ENCODE results near the gene BOK. TPM values are rescaled to one million over a fixed set of nuclear protein-coding genes. Genes with fewer than 3 reads are reported as not detected.
"Not testable (repeated sequence)": the region's sequence is repeated elsewhere in the genome, so short reads cannot be mapped to it uniquely, and the experiment has no call there.

The BOK gene
- total RNA-seq, 6 donors from 2014 or later = 42.9 to 143 (median 61.3) TPM

GRCh38 chr2:241522477-241522876, 36.1 kb upstream of the BOK start:
- 77 to 90% methylated on average over 5 of the region's 5 CpGs for WGBS, 2 donors
- no peaks in the 10 kb centered on the region for H3K4me1 ChIP-seq

GRCh38 chr2:241525818-241526780, 32.4 kb upstream of the BOK start:
- WGBS, 2 donors = 89 to 95% methylated on average over 31 of the region's 31 CpGs
- H3K27ac ChIP-seq; H3K36me3 ChIP-seq; ATAC-seq (ENCODE audit: low FRiP score in 2 of 2); H3K4me3 ChIP-seq; H3K4me1 ChIP-seq; DNase-seq; H3K9me3 ChIP-seq; H3K27me3 ChIP-seq: not testable (repeated sequence)

More at GRCh38 chr2:241522477-241522876, 36.1 kb upstream of the BOK start:
- Histone ChIP-seq H3K27ac (no peak overlapping the region), H3K4me3 (no peak overlapping the region), H3K36me3 (no peaks in the 10 kb centered on the region), H3K27me3 (no peaks in the 10 kb centered on the region), H3K9me3 (no peaks in the 10 kb centered on the region)
- DNase-seq (no peak), ATAC-seq (ENCODE audit: low FRiP score in 2 of 2) (no peak)
- TF ChIP-seq POLR2A (IDR thresholded peaks at IDR 0.05) = no peak
- TF ChIP-seq POLR2AphosphoS5 (IDR thresholded peaks at IDR 0.05) = no peak
- TF ChIP-seq EP300 (IDR thresholded peaks at IDR 0.05) = no peak
- no peak for TF ChIP-seq CTCF (IDR thresholded peaks at IDR 0.05)

GRCh38 chr2:241530571-241530970, 28.0 kb upstream of the BOK start:
- no peaks in the 10 kb centered on the region for H3K9me3 ChIP-seq
- DNase-seq (no peak), ATAC-seq (ENCODE audit: low FRiP score in 2 of 2) (no peak)
- no peaks in the 10 kb centered on the region for H3K27me3 ChIP-seq
- no peaks in the 10 kb centered on the region for H3K36me3 ChIP-seq
- H3K4me3 ChIP-seq = no peak overlapping the region
- no peak overlapping the region for H3K27ac ChIP-seq
- 80 to 87% methylated on average over 8 of the region's 8 CpGs for WGBS, 2 donors
- TF ChIP-seq CTCF (IDR thresholded peaks at IDR 0.05) (no peak), EP300 (IDR thresholded peaks at IDR 0.05) (no peak), POLR2AphosphoS5 (IDR thresholded peaks at IDR 0.05) (no peak), POLR2A (IDR thresholded peaks at IDR 0.05) (no peak)
- H3K4me1 ChIP-seq = no peaks in the 10 kb centered on the region

- H3K4me1 ChIP-seq = no peaks in the 10 kb centered on the region
- H3K27me3 ChIP-seq = no peaks in the 10 kb centered on the region
- DNase-seq (no peak), ATAC-seq (ENCODE audit: low FRiP score in 2 of 2) (no peak)
- no peak overlapping the region for H3K4me3 ChIP-seq
- H3K27ac ChIP-seq = no peak overlapping the region
- WGBS, 2 donors = 77 to 81% methylated on average over 13 of the region's 13 CpGs
- no peaks in the 10 kb centered on the region for H3K36me3 ChIP-seq
- no peaks in the 10 kb centered on the region for H3K9me3 ChIP-seq
- no peak for TF ChIP-seq POLR2A (IDR thresholded peaks at IDR 0.05)
- TF ChIP-seq CTCF (IDR thresholded peaks at IDR 0.05) = no peak
- TF ChIP-seq EP300 (IDR thresholded peaks at IDR 0.05) = no peak
- TF ChIP-seq POLR2AphosphoS5 (IDR thresholded peaks at IDR 0.05) = no peak
These were observed 27.3 kb upstream of the BOK start for GRCh38 chr2:241531161-241531722.

GRCh38 chr2:241532168-241532567, 26.4 kb upstream of the BOK start:
- Histone ChIP-seq H3K36me3 (no peaks in the 10 kb centered on the region), H3K9me3 (no peaks in the 10 kb centered on the region), H3K27me3 (no peaks in the 10 kb centered on the region), H3K27ac (no peak overlapping the region), H3K4me3 (no peak overlapping the region), H3K4me1 (no peaks in the 10 kb centered on the region)
- DNase-seq (no peak), ATAC-seq (ENCODE audit: low FRiP score in 2 of 2) (no peak)
- TF ChIP-seq POLR2A (IDR thresholded peaks at IDR 0.05) (no peak), EP300 (IDR thresholded peaks at IDR 0.05) (no peak), CTCF (IDR thresholded peaks at IDR 0.05) (no peak), POLR2AphosphoS5 (IDR thresholded peaks at IDR 0.05) (no peak)
- WGBS, 2 donors = 87 to 94% methylated on average over 8 of the region's 8 CpGs
